Right cardiac atrium (tissue), 5 donors: ENCODE measurements around the gene VTCN1. TPM values are rescaled to one million over a fixed set of nuclear protein-coding genes. Genes with fewer than 3 reads are reported as not detected.

ENCODE experiments used
- ATAC-seq, 2 donors: fragments of 200-7000 bp; cut with Tn5 transposase; one replicate each; pipeline versions ENCODE4 v1.8.0 to v1.9.1; 2020; ENCODE audit warnings: moderate library complexity in 2 of 2, mild to moderate bottlenecking in 1 of 2
- DNase-seq, 3 donors: peaks; one replicate each; pipeline ENCODE4 v3.0.0-alpha.2; 2020
- H3K27ac ChIP-seq: one replicate; pipeline ENCODE4 v1.5.1; 2013; ENCODE audit warnings: mild to moderate bottlenecking, low read length, control low read depth, moderate library complexity
- H3K27me3 ChIP-seq: one replicate; pipeline ENCODE4 v1.6.1; 2013; ENCODE audit not compliant: control insufficient read depth, insufficient read depth
- H3K4me1 ChIP-seq: one replicate; pipeline ENCODE4 v1.6.1; 2013; ENCODE audit warnings: low read length; ENCODE audit not compliant: control insufficient read depth, insufficient read depth
- H3K4me3 ChIP-seq: one replicate; pipeline ENCODE4 v1.5.1; 2013; ENCODE audit warnings: low read length, control low read depth
- H3K9me3 ChIP-seq: one replicate; pipeline ENCODE4 v1.6.1; 2013; ENCODE audit warnings: low read length; ENCODE audit not compliant: control insufficient read depth
- WGBS: extraction: QIAGEN DNeasy Blood & Tissue Kit; methylation state at CpG from one replicate; pipeline ENCODE4 v1.1.7; 2013; 5-methylcytosine and 5-hydroxymethylcytosine counted together
- intact Hi-C, 4 donors: fragments of 100-400 bp; cut with DNase I; formaldehyde crosslinking; loops; one replicate each; pipeline versions ENCODE4 v1.11.0 to v1.14.0; 2022 to 2023
- polyA plus RNA-seq: library from polyadenylated mRNA; stranded (reverse); fragments of 200-250 nt; gene quantifications from one replicate; pipeline ENCODE4 v1.2.3, GENCODE V29; 2013
- total RNA-seq, 4 donors: library from RNA; stranded (reverse); fragmentation: NEBNext Ultra II Directional; extraction: Animal tissue kit (Norgen Biotek cat#: 25700); gene quantifications; one replicate each; pipeline ENCODE4 v1.2.1, GENCODE V29; 2021
- donor health status: healthy with polysubstance abuse.
- donor health status: DM: no; HTN: yes; CAD: no.
- donor health status: DM: no; HTN: no; CAD: no.
- donor health status: DM: no; HTN: yes; CAD: no; lungs with severe emphysema.
- donor health status: DM: yes; HTN: yes; CAD: no.

VTCN1 gene
- total and polyA plus RNA-seq, 5 donors = 0.05 to 0.25 (median 0.11) TPM; not detected in 2

DNA sequence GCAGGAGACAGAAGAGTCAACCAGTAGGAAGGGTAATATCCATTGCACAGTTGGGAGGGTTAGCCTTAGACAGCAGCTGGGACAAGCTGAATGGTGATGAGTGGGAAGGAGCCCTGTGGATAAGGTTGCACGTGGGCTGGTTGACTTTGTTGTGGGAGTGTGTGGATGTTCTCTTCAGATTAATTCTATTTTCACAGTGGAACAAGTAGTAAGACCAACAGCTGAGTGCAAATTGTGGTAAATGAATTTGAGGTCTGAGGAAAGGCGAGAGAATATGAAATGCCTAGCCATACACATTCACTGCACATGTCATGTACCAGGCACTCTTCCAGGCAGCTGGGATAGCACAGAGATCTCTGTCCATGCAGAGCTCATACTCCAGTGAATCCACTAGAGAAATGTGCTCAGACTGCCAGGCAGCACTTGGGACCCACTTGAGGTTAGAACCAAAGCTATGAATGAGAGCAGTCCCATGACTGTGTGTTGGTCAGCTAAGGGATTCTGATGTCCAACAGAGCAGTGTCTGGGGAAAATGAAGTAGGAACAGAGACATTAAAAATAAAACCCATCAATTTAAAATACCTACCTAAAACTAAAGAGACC lies 25.2 kb upstream of the VTCN1 start:
- Histone ChIP-seq H3K27ac (no peak overlapping the region), H3K4me1 (peaks cover 2% of the 10 kb centered on the region)

DNA sequence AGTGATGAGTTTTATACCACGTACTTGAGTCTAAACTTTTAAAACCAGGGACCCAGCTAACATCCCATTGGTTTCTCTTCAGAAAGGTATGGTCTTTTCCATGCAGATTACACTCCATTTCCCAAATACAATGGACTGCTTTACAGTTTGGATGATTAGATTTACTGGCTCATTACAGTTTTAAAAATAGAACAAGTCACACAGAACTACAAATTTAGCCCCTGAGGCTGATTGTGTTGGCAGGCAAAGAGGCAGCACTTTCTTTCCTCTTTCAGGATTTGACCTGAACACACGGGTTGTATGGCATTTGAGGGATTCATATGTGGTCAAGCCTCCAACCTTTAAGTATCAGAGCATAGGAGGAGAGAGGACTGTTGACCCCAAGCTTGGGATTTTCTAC lies 21.8 kb upstream of the VTCN1 start:
- no peaks in the 10 kb centered on the region for H3K9me3 ChIP-seq
- H3K27ac ChIP-seq = peak overlapping the region; percentile 86
- no peak for DNase-seq
- WGBS = 57% methylated on average over 2 of the region's 2 CpGs
- H3K4me1 ChIP-seq = peaks cover 2% of the 10 kb centered on the region
- H3K27me3 ChIP-seq = no peaks in the 10 kb centered on the region
- peak; percentile 45 to 58 for ATAC-seq
- H3K4me3 ChIP-seq = no peak overlapping the region
- intact Hi-C loops = loop anchor here in 1 of 4 donors (10.0 kb wide), 1 partner anchor 48 kb away; no protein-coding TSS in a partner anchor

More for the DNA sequence above, 25.2 kb upstream of the VTCN1 start:
- Histone ChIP-seq H3K27me3 (no peaks in the 10 kb centered on the region), H3K9me3 (no peaks in the 10 kb centered on the region), H3K4me3 (no peak overlapping the region)
- WGBS = 51% methylated on average over 2 of the region's 2 CpGs
- intact Hi-C loops = loop anchor here in 1 of 4 donors (10.0 kb wide), 1 partner anchor 51 kb away; no protein-coding TSS in a partner anchor
- ATAC-seq (peak; percentile 63 to 84), DNase-seq (peak in 2 of 3 donors; percentile 22 to 68)

DNA sequence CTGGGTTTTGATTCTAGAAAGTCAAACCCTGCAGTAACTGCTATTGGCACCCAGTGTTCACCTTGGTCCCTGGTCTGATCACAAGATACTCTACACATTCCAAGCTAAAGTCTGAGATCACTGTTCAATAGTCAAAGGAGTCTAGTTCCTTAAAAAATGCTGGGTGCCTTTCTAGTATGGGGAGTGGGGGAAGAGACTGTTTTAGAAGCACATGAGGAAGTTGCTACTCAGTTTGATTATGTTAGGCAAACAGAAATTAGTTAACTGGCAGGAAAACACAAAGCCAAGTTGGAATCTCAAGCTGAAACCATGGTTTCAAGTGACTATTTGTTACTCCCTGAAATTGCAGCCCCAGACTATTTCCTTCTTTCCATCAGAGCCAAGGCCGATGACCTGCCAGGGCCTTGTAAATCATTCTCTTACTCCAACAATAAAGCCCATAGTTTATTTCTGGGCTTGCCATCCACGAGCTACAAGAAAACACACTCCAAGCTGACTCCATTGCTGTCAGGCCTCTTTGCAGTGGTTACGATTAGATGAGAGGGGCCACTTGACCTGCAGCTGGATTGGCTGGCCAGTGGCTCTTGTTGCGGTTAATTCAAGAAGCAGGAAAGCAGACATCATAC lies 21.1 kb upstream of the VTCN1 start:
- intact Hi-C loops = loop anchor here in 1 of 4 donors (10.0 kb wide), 1 partner anchor 47 kb away; no protein-coding TSS in a partner anchor
- ATAC-seq = no peak
- no peak overlapping the region for H3K4me3 ChIP-seq
- no peaks in the 10 kb centered on the region for H3K9me3 ChIP-seq
- no peak for DNase-seq
- H3K27ac ChIP-seq = peak overlapping the region; percentile 77
- H3K4me1 ChIP-seq = no peaks in the 10 kb centered on the region
- no peaks in the 10 kb centered on the region for H3K27me3 ChIP-seq
- WGBS = 47% methylated on average over 4 of the region's 4 CpGs

DNA sequence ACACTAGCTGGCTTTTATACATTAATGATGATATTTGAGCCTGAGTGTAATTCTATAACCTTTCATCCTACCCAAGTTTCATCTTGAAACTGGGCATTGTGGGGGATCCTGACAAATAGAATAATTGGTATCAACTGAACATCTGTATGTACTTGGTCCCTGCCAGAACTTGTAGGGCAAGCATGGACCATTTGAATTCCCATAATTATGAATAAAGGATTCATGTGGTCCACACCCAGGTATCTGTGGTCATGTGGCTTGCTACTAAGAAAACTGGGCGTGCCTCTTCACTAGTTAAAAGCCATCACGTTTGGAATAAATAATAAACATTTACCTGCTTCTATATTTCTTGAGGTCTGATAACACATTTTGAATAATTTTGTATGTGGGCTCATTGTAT lies 20.6 kb upstream of the VTCN1 start:
- Histone ChIP-seq H3K27me3 (no peaks in the 10 kb centered on the region), H3K4me3 (no peak overlapping the region), H3K4me1 (no peaks in the 10 kb centered on the region), H3K27ac (no peak overlapping the region), H3K9me3 (no peaks in the 10 kb centered on the region)
- 46% methylated on average over 2 of the region's 2 CpGs for WGBS
- intact Hi-C loops = loop anchor here in 1 of 4 donors (10.0 kb wide), 1 partner anchor 47 kb away; no protein-coding TSS in a partner anchor
- DNase-seq = no peak
- ATAC-seq = no peak

DNA sequence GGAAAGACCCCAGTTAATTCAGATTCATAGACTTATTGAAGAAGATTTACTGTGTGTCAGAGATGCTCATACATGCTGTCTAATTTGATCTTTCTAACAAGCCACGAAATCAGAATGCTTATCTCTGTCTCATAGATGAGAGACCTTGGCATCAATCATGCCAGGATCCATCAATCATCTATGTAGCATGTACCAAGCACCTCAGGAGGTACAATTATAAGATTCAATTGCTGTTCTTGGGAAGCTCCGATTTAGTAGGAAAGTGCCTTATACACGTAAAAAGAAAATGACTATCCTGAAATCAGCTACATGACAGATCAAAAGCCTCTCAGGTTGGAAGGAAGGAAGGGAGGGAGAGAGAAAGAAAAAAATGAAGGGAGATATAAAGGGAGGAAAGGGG lies 18.5 kb upstream of the VTCN1 start:
- no peaks in the 10 kb centered on the region for H3K9me3 ChIP-seq
- 85% methylated on average over 3 of the region's 3 CpGs for WGBS
- DNase-seq (no peak), ATAC-seq (no peak)
- no peak overlapping the region for H3K4me3 ChIP-seq
- no peak overlapping the region for H3K27ac ChIP-seq
- H3K27me3 ChIP-seq = no peaks in the 10 kb centered on the region
- intact Hi-C loops = no loop called here
- no peaks in the 10 kb centered on the region for H3K4me1 ChIP-seq

DNA sequence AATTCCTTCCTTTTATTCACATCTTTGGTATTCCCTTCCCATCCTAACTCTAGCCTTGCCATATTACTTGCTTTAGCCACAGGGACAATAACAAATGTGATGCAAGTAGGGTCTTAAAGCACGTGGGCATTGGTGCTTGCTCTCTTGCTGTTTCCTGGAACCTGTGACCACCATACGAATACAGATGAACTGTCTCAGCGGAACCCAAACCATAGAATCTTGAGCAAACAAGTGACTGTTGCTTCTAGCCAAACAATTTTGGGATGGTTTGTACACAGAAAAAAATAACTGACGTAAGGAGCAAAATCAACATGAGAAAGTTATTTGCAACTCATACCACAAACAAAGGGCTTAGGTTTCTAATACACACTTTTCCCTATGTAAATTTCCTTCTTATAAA lies 15.2 kb upstream of the VTCN1 start:
- no peak for ATAC-seq
- intact Hi-C loops = no loop called here
- H3K4me3 ChIP-seq = no peak overlapping the region
- H3K4me1 ChIP-seq = no peaks in the 10 kb centered on the region
- no peaks in the 10 kb centered on the region for H3K27me3 ChIP-seq
- H3K9me3 ChIP-seq = no peaks in the 10 kb centered on the region
- no peak for DNase-seq
- 81% methylated on average over 4 of the region's 4 CpGs for WGBS
- H3K27ac ChIP-seq = no peak overlapping the region

DNA sequence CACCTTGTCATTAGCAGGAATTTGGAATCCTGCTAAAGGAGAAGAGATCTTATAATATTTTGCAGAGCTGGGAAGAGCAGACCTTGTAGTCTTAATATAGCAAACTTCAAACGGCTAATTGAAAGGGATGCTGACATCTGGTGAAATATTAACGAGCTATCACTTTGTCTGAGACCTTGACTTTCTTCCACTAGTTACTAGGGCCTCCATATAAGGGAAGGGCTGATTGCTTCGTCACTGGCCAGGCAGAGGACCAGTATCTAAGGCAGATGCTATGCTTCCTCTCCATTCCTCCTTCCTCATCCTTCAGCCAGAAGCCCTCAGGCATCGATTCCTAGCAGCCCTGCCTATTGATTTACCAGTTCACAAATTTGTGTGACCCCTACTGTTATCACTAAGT lies 6.0 kb upstream of the VTCN1 start:
- no peak overlapping the region for H3K4me3 ChIP-seq
- ATAC-seq = no peak
- no peak for DNase-seq
- intact Hi-C loops = no loop called here
- H3K27ac ChIP-seq = no peak overlapping the region
- no peaks in the 10 kb centered on the region for H3K9me3 ChIP-seq
- H3K27me3 ChIP-seq = no peaks in the 10 kb centered on the region
- no peaks in the 10 kb centered on the region for H3K4me1 ChIP-seq
- WGBS = 67% methylated on average over 4 of the region's 4 CpGs

DNA sequence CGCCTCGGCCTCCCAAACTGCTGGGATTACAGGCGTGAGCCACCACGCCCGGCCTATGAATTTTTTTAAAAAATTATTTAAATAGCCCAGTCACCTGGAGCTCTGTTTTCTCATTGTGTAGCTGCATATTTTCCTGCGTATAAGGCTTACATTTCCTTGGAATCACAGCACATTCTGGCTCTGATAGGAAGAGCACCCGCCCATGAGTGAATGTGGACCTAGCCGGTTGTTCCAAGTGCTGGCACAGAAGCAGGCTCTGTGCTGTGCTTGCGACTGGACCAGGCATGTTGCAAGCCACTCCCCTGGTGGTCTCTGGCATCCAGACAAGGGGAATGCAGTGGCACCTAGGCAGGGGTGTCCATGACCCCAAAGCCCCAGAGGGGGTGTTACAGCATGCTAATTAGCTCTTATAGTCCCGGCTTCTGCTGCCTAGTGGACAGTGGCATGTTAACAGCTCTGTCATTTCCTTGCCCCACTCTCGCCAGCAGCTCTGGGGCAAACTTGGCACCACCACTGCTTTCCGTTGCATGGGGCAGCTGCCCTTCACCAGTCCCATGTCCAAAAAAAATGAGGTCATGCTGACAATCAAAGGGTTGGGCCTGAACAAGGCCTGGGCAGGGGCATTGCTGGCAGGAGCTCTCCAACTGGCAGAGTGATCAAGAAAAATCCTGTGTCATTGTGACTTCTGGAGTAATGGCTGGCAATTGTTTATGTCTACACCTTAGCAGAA lies 5.2 kb upstream of the VTCN1 start:
- DNase-seq = peak in 2 of 3 donors; percentile 15 to 40
- Histone ChIP-seq H3K9me3 (no peaks in the 10 kb centered on the region), H3K4me1 (no peaks in the 10 kb centered on the region), H3K4me3 (no peak overlapping the region), H3K27ac (no peak overlapping the region), H3K27me3 (no peaks in the 10 kb centered on the region)
- WGBS = 66% methylated on average over 10 of the region's 12 CpGs
- ATAC-seq = peak; percentile 50 to 51
- intact Hi-C loops = no loop called here

DNA sequence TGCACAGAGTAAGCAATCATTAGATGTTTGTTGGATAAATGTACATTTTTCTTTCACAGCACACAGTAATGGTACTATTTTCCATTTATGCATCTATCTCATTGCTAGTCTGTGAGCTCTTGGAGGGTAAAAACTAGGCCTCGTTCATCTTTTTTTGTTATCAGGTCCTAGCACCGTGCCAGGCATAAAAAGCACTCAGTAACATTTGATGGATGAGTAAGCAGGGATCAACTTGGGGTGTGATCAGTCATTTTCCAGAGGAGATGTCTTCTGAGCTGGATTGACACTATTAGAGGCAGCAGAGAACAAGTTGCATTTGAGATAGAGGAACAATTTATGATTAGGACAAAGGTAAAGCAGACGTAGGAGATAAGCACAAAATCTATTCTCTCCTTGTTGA lies 4.3 kb upstream of the VTCN1 start:
- intact Hi-C loops = no loop called here
- Histone ChIP-seq H3K9me3 (no peaks in the 10 kb centered on the region), H3K27me3 (no peaks in the 10 kb centered on the region), H3K27ac (no peak overlapping the region), H3K4me3 (no peak overlapping the region), H3K4me1 (no peaks in the 10 kb centered on the region)
- WGBS = 36% methylated on average over 3 of the region's 3 CpGs
- ATAC-seq (no peak), DNase-seq (no peak)

DNA sequence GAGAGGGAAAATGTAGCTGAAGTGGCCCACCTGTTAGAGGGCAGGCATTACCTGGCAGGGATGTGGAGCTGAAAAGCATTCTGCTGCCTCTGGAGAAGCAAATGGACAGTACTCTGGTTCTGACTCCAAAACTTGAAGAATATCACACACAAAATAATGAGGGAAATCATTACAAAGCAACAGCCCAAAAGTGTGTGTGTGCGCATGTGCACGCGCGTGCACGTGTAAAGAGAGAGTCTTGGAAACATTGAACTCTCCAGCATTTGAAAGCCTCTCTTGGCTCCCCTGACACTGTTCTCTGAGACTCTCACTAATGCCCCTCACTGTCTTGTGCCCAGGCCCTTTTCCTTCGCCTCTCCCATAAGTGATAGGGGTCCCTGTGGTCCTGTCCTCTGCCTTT lies 2.3 kb upstream of the VTCN1 start:
- Histone ChIP-seq H3K4me1 (no peaks in the 10 kb centered on the region), H3K9me3 (no peaks in the 10 kb centered on the region), H3K27ac (no peak overlapping the region), H3K4me3 (no peak overlapping the region), H3K27me3 (no peaks in the 10 kb centered on the region)
- ATAC-seq (no peak), DNase-seq (no peak)
- intact Hi-C loops = no loop called here
- WGBS = 93% methylated on average over 6 of the region's 6 CpGs

DNA sequence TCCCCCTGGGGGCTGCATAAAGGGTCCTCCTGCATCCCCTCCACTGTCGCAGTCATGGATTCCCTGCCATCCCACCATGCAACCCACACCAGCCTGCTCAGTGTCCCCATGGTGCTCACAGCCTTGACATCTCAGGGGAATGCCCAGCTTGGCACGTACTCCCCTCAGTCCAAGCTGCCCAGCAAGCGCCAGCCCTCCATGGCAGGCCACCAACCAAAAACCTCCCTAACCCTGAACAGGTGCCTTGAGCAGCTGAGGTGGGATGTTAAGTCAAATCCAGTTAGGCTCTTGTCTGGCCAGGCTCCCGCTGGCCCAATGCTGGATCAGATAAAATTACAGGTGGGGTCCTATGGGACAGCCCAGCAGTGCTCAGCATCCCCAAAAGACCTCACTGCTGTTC lies 341 bp downstream of the VTCN1 start:
- H3K27ac ChIP-seq = no peak overlapping the region
- DNase-seq (no peak), ATAC-seq (peak in 1 of 2 donors; percentile 10)
- H3K4me1 ChIP-seq = no peaks in the 10 kb centered on the region
- intact Hi-C loops = no loop called here
- H3K9me3 ChIP-seq = no peaks in the 10 kb centered on the region
- 85% methylated on average over 4 of the region's 4 CpGs for WGBS
- H3K27me3 ChIP-seq = no peaks in the 10 kb centered on the region
- H3K4me3 ChIP-seq = no peak overlapping the region
